Measurements from ENCODE around the gene ZNRF3.
"Not testable (repeated sequence)": the region's sequence is repeated elsewhere in the genome, so short reads cannot be mapped to it uniquely, and the experiment has no call there.

The ZNRF3 gene

DNA sequence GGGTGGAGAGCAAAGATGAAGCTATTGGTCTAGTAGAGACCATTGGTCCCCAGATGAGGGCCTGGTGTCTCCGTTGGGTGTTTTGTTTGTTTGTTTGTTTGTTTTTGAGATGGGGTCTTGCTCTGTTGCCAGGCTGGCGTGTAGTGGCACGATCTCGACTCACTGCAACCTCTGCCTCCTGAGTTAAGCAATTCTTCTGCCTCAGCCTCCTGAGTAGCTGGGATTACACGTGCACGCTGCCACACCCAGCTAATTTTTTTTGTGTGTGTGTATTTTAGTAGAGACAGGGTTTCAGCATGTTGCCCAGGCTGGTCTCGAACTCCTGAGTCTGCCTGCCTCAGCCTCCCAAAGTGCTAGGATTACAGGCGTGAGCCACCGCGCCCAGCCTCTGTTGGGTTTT, 25.4 kb downstream of the ZNRF3 start:
- DNase-seq, result not testable (repeated sequence)

DNA sequence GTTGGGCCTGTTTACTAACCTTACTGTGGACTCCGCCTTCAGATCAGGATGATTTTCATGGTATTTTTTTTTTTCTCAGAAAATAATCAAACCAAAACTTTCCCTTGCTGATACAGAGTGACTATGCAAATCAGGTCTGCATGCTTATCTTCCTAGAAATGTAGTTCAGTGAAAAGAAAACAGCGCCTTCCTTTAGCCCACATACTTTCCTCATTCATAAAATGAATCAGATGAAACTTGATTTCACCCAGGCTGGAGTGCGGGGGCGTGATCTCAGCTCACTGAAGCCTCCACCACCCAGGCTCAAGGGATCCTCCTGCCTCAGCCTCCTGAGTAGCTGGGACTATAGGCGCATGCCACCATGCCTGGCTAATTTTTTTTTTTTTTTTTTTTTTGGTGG, 26.0 kb downstream of the ZNRF3 start:
- DNase-seq, result no peak

DNA sequence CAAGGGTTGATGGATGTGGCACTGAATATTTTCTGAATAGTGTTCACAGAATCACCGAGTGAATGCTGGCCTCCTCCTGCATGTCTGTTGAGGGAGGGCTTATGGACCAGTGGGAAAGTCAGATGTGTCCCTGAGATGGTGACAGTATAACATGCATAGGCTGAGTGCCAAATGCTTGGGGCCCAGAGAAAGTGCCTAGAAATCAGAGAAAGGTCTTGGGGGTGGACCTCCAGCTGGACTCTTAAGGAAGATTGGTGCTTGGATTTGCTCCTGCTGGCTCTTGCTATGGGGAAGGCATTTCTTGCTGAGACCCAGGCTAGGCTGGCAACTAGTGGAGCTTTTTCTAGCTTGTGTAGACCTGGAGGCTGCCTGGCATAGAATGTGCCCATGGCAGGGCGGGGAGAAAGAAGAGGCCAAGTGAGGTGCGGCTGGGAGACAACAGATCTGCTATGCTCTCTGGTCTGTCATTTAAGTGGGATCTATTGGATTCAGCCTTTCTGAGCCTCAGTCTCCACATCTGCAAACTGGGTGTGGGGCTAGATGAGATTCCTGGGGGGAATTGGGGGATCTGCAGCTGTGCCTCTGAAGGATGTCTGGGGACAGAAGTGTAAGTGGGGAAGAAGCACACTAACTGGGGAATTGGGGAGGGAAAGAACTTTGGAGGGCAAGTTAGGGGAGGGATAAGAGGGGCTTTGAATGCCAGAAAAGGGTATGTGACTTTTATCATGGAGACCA, 27.4 kb downstream of the ZNRF3 start:
- DNase-seq, result no peak

DNA sequence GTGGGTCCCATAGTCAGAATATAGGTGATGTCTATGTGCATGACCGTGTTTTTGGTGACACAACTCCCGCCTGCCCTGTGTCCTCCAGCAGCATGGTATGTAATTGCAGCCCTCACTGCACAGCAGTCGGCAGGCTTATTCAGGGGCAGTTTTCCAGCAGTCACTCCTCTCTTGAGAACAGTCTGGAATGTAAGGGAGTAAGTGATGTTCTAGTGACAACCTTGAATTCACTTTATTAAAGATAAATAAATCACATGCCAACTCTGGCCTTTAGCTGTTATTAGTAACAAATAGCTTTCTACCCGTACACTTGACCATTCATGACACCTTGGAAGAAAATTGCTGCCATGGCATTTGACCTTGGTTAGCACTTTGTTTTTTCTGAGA, 27.9 kb downstream of the ZNRF3 start:
- DNase-seq, result no peak

DNA sequence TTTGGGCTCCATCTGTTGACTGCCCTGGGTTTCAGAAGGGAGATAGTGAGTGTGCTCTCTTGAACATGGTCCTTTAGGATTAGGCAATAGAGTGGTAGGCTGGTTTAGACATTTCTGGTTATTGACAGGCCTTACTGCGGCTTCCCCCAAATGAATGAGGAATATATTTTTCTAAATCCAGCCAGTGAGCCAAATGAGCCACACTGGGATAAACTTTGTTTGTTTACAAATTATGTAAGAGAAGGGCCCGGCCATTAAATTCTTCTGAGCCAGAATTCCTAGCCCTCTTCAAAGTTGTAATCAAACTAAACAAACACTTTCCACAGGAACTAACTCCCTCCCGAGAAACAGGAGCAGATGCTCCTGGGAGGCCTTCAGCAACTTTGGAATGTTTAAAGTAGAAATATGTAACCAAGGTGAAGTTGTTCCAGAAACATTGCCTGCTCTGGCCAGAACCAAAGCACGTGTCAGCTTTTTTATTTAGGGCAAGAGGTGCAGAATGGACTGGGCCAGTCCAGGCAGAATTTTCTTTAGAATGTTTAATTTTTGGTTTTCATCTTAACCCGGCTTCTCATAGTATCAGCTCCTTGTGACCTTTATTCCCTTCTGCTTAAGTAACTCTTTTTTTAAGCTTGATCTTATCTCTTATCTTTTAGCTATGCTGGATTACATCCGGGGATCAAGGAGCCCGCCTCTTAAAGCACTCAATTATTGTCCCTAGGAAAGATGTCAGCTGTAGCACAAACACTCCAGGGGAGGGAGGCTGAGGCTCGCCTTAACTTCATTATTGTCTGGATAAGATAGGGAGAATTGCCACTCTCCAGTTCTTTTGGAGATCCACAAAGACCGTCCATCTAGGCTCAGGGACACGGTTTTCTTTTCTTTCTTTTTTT, 28.7 kb downstream of the ZNRF3 start:
- DNase-seq, result no peak

DNA sequence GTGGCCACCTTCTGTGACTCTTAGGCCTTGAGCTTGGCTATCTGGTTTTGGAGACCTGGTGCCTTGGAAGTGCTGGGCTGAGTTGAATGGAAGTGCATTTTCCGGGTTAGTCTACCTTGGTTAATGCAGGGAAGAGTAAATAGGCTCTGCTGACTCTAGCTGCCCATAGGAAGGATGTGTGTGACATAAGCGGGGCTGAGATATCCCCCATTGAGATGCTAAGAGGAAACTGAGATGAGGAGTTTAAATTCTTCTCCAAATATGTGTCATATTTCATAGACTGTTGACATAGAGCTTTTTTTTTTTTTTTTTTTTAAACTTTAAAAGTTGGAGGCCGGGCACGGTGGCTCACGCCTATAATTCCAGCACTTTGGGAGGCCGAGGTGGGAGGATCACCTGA, 30.8 kb downstream of the ZNRF3 start:
- no peak for DNase-seq

DNA sequence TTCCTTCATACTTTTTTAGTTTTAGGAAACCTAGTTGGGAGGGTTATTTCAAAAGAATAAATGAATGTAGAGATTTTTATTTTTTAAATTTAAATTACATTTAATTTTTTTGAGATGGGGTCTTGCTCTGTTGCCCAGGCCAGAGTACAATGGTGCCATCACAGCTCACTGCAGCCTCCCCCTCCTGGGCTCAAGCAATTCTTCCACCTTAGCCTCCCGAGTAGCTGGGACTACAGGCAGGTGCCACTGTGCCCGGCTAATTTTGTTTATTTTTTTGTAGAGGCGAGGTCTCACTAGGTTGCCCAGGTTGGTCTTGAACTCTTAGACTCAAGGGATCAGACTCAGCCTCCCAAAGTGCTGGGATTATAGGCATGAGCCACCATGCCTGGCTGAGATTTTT, 32.6 kb downstream of the ZNRF3 start:
- DNase-seq, result no peak

DNA sequence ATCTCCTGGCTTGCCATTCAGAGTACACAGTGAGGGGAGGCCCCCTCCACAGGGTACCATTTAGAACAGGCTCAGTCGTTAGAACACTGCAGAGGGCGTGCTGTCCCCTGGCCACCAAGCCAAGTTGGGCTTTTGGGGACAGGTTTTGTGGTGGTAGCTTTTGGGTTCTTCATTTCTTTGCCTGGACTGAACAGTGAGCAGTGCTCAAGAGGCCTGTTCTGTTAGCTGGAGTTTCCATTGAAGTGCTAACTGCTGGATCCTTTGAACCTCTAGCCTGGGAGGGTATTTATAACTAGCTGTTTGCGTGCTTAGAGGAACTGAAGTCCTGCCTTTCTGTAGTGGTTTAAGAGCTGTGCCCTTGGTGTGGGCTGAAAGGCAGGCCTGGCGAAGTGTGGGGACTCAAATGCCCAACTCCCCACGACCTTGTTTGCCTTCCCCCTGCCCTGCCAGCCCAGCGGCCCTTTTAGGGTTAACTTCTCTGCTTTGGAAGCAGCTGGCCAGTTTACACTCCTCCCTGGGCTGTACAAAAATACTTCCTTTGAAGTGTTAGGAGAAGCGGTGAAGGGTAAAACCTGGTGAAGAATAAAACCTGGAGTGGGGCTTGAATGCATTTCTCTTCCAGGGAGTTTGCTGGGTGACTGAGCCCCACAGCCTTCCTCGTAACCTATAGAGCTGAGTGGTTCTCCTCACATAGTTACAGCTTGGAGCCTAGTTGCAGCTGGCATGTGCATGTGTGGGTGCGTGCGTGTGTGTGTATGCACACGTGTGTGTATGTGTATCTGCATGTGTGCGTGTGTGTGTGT, 34.6 kb downstream of the ZNRF3 start:
- DNase-seq, result no peak

DNA sequence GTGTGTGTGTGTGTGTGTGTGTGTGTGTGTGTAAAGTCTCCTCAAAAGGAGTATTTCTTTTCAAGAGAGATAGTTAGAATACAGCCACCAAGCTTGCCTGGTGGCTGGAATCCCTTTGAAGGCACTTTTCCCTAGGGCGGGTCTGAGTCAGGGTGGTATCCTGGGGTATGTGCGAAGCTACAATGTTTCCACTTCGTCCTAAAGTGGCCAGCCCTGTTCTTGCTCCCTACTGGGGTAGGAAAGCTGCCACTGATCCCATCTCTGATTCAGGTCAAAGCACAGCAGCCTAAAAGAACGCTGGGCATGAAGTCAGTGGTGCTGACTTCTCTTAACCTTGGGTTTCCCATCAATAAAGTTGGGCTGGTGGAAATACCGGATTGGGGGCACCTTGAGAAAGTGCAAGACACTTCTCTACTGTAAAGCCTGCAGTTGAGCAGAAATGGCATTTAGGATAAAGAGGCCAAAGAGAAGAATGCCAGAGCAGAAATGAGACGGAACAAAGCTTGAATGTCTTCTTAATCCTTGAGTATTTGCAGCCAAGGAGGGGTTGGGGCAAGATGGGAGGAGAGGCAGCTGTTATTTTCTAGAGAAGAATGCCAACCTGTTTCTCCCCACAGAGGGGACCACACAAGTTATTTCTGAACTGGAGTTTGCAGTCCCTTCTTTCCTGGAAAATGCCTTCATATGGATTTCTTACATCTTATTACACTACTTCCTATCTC, 35.3 kb downstream of the ZNRF3 start:
- no peak for DNase-seq

DNA sequence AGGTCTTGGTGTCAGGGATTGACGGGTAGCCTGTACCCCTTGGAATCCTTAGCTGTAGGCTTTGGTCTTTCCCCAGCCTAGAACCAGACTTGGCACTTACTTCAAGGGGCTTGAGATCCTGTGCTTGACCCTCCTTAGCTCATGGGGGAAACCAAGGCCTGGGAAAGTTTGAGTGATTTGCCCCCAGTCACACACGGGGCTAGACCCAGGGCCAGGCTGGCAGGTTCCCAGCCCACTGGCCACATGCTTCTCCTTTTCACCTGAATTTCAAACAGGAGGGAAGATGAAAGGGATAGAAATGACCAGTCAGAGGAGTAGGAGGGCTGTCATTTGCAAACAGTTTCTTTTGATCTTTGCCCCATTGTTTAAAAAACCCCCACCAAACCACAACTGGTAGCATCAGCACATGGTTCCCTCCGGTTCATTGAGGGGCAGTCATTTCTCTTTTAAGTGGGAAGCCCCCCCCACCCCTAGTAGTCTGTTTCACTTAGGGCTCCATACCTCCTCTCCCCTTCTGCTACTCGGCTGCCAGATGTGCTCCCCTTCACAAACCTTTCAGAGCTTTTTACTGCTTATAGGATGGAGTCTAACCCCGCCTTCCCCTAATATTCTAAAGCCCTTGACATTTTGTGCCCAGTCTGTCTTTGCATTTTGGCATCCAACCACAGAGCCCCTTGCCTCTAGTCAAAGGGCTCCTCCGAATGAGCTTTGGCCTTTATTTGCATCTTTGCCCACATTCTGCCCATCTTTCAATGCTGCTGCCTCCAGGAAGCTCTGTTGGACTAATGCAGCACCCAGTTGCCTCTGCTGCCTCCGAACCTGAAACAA, 37.6 kb downstream of the ZNRF3 start:
- no peak for DNase-seq

DNA sequence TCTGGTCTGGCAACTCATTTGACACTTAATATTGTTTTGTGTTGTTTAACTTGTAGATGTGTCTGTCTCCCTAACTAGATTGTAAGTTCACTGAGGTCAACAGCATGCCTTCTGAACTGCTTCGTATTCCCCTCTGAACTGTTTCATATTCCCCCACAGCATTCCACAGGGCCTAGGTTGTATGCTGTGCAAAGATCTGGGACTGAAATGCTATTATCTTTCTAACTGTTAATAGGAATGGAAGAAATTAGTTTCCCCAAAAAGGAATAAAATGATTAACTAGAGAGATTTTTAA, 38.2 kb downstream of the ZNRF3 start:
- DNase-seq, result no peak

DNA sequence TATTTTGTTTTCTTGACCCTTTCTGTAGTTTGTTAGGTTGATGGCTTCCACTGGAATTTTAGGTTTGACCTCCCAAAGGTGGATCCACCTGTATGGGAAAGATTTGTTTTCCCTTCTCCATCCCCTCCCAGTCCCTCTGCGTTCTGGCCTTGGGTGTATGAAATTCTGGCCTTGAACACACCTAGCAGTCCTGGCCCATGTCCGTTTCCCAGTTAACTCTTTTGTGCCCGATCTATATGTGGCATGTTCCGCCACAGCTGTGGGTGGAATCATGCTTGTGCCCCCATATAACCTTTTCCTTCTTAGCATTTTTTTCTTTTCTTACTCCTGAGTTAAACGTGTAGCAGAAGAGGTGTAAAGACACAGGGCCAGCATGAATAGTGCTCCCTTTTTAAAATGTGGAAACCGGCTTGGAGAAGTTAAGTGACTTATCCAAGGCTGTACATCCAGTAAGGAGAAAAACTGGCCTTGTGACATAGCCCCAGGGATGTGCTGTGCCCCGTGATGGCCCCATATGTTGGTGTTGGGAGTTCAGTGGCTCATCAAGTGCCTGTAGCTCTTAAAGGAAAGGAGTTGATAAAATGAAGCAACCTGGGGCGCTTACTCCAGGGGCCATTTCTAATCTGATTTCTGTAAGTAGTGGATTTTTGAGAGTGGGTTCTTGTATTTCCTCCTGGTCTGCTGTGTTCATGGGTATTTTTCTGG, 39.3 kb downstream of the ZNRF3 start:
- DNase-seq, result no peak

DNA sequence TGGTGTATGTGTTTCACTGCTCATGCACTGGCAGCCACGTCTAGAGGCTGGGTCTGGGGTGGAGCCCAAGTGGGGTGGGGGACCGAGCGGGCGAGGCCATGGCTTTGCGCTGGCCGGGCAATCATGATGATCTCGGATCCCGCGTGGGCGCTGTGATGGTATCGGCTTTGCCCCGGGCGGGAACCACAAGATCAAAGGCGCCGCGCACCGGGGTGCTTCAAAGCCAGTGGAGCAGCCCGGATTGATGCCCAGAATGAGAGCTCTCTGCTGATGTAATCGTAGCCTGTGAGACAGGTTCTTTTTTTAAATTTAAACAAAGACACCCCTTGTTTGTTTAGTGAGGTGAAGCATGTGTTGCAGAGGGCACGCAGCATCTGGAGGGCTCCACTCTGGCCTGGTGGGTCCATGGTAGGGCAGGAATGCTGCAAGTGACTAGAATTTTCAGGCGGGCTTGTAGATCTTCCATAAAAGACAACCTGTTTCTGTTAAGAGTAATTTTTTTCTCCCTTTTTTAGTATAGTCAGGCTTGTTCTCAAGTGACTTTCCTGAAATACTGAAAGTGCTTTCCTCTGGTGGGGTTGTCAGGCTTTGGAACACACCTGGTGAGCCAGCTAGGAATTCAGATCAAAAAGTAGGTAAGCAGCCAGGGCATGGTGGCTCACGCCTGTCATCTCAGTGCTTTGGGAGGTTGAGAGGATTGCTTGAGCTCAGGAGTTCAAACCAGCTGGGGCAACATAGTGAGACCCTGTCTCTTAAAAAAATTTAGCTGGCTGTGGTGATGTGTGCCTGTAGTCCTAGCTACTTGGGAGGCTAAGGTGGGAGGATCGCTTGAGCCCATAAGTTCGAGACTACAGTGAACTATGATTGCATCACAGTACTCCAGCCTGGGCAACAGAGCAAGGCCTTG, 40.7 kb downstream of the ZNRF3 start:
- DNase-seq, result no peak

DNA sequence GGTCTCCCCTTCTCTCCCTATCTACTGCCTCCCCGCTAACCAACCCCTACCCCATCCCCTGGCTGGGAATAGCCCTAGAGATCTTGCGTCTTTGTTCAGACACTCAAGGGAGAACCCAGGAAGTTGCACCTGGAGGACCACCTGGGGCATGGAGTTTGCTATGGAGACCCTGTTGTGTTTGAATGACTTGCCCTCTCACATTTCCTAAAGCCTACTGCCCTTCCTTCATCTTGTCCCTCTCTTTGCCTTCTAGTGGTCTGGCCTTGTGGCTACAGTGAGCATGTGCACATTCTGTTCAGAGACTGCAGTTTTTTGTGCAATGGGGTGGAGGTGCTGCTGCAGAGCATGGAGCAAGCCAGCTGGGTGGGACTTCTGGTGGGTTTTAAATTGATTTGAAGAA, 42.5 kb downstream of the ZNRF3 start:
- DNase-seq, result no peak

DNA sequence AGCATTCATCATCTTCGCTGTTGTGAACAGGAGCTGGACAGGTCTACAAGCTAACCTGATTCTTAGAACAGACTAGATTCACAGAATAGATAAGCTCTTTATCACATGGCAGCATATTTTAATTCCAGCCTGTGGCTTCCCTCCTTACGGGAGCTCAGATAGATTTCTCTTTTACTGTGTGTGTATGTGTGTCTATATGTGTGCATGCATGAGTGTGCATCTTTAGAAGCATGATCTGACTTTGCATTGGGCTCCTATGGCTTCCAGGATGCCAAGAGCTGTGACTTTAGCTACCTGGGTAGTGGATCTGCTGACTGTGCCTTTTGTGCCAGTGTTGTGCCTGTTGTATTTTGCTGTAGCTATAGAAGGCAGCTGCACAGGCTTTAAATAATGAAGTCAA, 44.3 kb downstream of the ZNRF3 start:
- DNase-seq, result no peak

DNA sequence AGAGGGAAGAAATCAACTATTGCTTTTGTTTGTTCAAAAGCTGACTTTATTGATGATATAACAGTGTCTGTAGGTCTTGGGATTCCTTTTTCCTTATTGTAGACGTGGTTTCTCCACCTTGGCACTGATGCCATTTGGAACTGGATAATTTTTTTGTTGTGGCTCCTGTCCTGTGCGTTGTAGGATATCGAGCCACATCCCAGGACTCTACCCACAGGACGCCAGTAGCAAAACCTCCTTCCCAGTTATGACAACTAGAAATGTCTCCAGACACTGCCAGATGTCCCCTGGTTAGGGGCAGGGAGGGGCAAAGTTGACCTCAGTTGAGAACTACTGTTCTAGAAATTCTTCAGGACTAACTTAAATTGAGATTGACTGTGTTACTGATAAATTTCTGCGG, 45.8 kb downstream of the ZNRF3 start:
- no peak for DNase-seq

DNA sequence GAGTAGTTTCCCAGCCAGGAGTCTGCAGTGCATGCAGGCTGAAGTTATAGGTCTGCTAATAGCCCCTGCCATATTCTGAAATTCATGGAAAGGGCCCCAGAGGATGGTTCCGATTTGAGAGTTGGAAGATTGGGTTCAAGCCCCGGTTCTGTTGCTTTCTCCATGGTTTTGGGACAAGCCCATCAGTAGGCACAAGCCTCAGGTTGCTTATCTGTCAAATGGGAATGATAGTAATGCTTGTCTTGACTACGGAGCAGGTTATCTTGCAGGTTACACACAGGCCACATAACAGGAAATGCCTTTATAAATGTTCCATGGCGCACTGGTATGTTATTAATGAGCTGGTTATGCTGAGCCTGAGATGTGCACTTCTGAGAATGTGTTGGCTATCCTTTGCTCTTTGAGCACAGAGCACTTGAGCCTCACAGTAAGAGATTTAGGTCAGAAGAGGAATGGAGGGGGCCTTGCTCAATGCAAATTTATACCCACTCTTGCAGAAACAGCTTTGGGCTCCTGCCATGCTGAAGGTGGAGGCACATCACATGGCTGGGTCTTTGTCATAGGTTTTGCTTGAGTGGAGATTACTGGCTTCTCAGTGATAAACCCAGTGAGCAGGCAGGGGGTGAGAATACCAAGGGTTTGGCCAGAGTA, 47.1 kb downstream of the ZNRF3 start:
- DNase-seq, result no peak

DNA sequence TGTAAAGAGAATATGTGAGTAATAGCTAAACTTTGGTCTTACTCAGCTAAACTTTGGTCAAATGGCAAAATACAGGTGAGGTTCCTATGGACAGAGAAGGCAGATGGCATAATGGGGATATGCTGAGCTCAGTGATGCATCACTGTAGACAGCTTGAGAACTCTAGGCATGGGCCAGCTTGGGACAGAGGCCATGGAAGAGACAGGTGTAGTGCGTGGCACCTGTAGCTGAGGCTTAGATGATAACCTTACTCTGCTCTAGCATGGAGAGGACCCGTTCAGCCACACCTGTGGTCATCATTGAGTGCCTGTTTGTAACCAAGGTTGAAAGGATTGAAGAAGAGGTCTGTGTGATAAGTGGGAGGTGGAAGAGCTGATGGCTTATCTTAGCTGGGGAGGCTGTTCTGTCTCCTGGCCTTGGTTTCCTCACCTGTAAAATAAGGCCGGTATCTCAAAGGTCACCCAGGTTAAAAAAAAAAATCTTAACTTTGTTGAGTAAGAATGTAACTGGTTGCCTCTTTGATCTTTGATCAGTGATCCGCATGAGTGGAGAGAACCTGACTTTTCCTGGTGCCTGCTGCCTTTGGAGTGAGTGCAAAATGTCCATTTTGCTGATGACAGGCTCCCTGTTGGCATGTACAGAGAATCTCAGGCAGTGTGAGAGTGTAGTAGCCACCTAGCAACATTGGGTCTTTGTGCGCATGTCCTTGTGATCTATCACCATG, 48.6 kb downstream of the ZNRF3 start:
- no peak for DNase-seq

DNA sequence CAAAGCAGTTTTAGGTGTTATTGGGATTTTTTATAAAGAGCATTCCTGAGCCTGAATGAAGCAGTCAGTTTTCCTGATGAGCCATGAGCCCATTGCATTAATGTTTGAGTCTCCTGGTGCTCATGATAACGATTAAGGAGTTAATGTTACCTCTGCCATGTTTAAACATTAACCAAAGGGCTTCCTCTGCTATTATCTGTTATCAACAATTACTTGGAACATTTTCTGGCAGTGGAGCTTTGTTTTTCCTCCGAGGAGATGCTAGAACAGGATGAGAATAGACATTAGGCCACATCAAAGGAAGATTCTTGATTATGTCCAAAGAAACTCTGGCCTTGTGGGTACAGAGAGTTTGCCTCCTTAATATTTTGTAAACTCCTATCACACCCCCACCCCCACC, 49.9 kb downstream of the ZNRF3 start:
- DNase-seq, result no peak
